ENCODE results near the gene PTPRD. TPM values are rescaled to one million over a fixed set of nuclear protein-coding genes. Genes with fewer than 3 reads are reported as not detected.

PTPRD gene
- total and polyA plus RNA-seq, 9 of the 15 experiments (the other 6 are each of a cell fraction or from before 2014, with no cell fraction given), result 0.11 TPM; not detected in 8

DNA sequence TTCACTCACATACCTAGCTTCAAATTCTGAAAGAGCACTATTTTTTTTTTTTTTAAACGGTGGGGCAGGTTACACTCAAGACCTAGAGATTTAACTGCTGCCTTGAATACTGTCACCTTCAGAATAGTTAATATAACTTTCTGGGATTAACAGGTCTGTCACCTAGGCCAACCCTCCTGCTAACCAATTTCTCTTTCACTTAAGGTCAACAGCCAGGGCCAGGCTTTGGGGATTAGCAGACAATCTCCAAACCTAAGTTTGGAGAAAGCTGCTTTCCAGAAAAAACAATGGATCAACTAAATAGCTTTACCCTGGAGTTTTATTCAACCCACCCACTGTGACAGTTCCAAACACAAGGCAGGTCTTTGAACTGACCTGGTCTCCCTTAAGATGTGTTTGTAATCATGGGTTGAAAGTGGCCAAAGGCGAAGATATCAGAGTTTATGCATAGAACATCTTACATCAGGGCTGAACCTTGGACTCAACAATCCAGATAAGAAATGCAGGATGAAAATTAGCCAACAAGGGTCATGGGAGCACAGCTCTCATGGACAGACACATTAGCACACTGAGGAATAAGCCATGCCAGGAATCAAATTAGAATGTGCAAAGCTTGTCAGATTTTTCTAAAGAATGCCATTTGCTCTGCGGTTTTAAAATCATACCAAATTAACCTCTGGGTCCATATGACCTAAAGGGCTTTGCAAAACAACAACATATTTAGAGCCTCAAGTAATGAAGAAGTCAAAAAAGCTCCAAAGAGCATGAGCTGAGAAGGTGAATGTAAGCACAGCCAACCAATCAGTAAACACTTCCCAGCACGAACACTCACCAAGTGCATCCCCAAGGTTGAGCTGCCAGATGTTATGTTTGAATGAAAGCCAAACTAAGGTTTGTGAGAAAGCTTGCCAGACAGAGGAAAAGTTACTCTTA is 2274.7 kb downstream of the PTPRD start:
- BruUV-seq (replicated peaks), result no TSS peak
- Histone ChIP-seq H3K36me3 (ENCODE audit: control insufficient read depth, insufficient read depth, low read length) (no peaks in the 10 kb centered on the region), H3K27ac (ENCODE audit: extremely low read depth, low read depth, low read length) (no peak overlapping the region), H4K20me1 (replicated peaks; ENCODE audit: control insufficient read depth, insufficient read depth, low read length) (no peaks in the 10 kb centered on the region), H3K9ac (ENCODE audit: insufficient read depth in 1 of 2, low read depth in 2 of 2, low read length in 2 of 2) (no peak overlapping the region), H3K9me1 (ENCODE audit: control insufficient read depth, insufficient read depth, low read length) (no peaks in the 10 kb centered on the region), H3K9me3 (replicated peaks; ENCODE audit: control insufficient read depth, insufficient read depth, low read depth, low read length) (no peaks in the 10 kb centered on the region), H3K4me3 (no peak overlapping the region), H3K4me1 (replicated peaks in 1 of 2; ENCODE audit: control insufficient read depth in 2 of 2, insufficient read depth in 2 of 2, low read length in 2 of 2) (no peaks in the 10 kb centered on the region), H3K27me3 (ENCODE audit: control insufficient read depth in 2 of 2, insufficient read depth in 2 of 2, low read length in 2 of 2) (no peaks in the 10 kb centered on the region), H2AFZ (ENCODE audit: low read depth, low read length) (no peak overlapping the region), H3K79me2 (ENCODE audit: control insufficient read depth, insufficient read depth, low read length) (no peaks in the 10 kb centered on the region), H3K4me2 (ENCODE audit: insufficient read depth, low read length) (no peak overlapping the region)
- intact Hi-C loops (cut with micrococcal nuclease), result no loop called here
- CTCF ChIA-PET (ENCODE audit: low intra/inter-chr PET ratio), result no interaction called here
- TF ChIP-seq FUS (optimal IDR thresholded peaks at IDR 0.05; ENCODE audit: low read depth, low read length), result no peak
- TF ChIP-seq GATA2 (CRISPR knock-in tag; IDR thresholded peaks at IDR 0.05), result no peak
- TF ChIP-seq, protein P1, sequence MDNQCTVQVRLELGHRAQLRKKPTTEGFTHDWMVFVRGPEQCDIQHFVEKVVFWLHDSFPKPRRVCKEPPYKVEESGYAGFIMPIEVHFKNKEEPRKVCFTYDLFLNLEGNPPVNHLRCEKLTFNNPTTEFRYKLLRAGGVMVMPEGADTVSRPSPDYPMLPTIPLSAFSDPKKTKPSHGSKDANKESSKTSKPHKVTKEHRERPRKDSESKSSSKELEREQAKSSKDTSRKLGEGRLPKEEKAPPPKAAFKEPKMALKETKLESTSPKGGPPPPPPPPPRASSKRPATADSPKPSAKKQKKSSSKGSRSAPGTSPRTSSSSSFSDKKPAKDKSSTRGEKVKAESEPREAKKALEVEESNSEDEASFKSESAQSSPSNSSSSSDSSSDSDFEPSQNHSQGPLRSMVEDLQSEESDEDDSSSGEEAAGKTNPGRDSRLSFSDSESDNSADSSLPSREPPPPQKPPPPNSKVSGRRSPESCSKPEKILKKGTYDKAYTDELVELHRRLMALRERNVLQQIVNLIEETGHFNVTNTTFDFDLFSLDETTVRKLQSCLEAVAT (IDR thresholded peaks at IDR 0.05), result no peak
- TF ChIP-seq POLR2AphosphoS5 (IDR thresholded peaks at IDR 0.05; ENCODE audit: control insufficient read depth, insufficient read depth, low read depth, low read length), result no peak
- POLR2A ChIA-PET, result no interaction called here
- in situ Hi-C loops (cut with MboI), result no loop called here
- DNase-seq (ENCODE audit: extremely low read depth in 1 of 4, low spot score in 3 of 4) (no peak), FAIRE-seq (no peak), ATAC-seq (no peak)
- 7% methylated on average over 4 of the region's 4 CpGs for WGBS (ENCODE audit: insufficient coverage, low coverage, missing lambda C conversion rate)
